HepG2 (cell line): Measurements from ENCODE around the gene PRRT1. TPM values are rescaled to one million over a fixed set of nuclear protein-coding genes. Genes with fewer than 3 reads are reported as not detected.
A peak's percentile ranks its signal among the peaks of the same experiment; 100 is the strongest.

Experiments
- ARHGAP35 ChIP-seq: sonication (generic); formaldehyde crosslinking; IDR thresholded peaks from 2 replicates; pipeline ENCODE4 v1.9.0; 2022; ENCODE audit warnings: mild to moderate bottlenecking, inconsistent platforms, moderate library complexity, missing genetic modification reagents, borderline replicate concordance
- DPF2 ChIP-seq: sonication (generic); formaldehyde crosslinking; IDR thresholded peaks from 2 replicates; pipeline ENCODE4 v1.4.0; 2020; ENCODE audit warnings: mild to moderate bottlenecking, low read depth, missing genetic modification reagents, borderline replicate concordance
- MATR3 ChIP-seq: sonication (generic); formaldehyde crosslinking; IDR thresholded peaks from 2 replicates; pipeline ENCODE4 v1.4.0; 2020; ENCODE audit warnings: missing genetic modification reagents
- MIER3 ChIP-seq: IDR thresholded peaks from 2 replicates; pipeline ENCODE4 v1.6.1; 2016; ENCODE audit warnings: missing compliant biosample characterization, borderline replicate concordance
- MIXL1 ChIP-seq: IDR thresholded peaks from 2 replicates; pipeline ENCODE4 v1.6.1; 2016
- NPAS2 ChIP-seq: sonication (generic); formaldehyde crosslinking; IDR thresholded peaks from 2 replicates; pipeline ENCODE4 v1.8.0; 2022; ENCODE audit warnings: mild to moderate bottlenecking, missing genetic modification reagents, borderline replicate concordance
- SOX6 ChIP-seq, 2 experiments: fragments of 450-650 bp in 1 of 2; sonication (generic) in 1 of 2; formaldehyde crosslinking in 1 of 2; IDR thresholded peaks; 2 replicates each; pipeline versions ENCODE4 v1.4.0 to v1.6.1; 2017 to 2020; ENCODE audit warnings: antibody characterized with exemption in 1 of 2, mild to moderate bottlenecking in 1 of 2, missing genetic modification reagents in 1 of 2
- ZBTB38 ChIP-seq: sonication (generic); formaldehyde crosslinking; IDR thresholded peaks from 2 replicates; pipeline ENCODE4 v1.5.1; 2020; ENCODE audit warnings: mild to moderate bottlenecking, missing genetic modification reagents
- ZNF333 ChIP-seq: sonication (generic); formaldehyde crosslinking; IDR thresholded peaks from 2 replicates; pipeline ENCODE4 v1.4.0; 2020; ENCODE audit warnings: mild to moderate bottlenecking, missing genetic modification reagents, borderline replicate concordance
- ZNF431 ChIP-seq: sonication (generic); formaldehyde crosslinking; IDR thresholded peaks from 2 replicates; pipeline ENCODE4 v1.9.0; 2022; ENCODE audit warnings: missing genetic modification reagents, low read depth, mild to moderate bottlenecking, borderline replicate concordance
- ZNF547 ChIP-seq: sonication (generic); formaldehyde crosslinking; IDR thresholded peaks from 2 replicates; pipeline ENCODE4 v1.5.1; 2020; ENCODE audit warnings: mild to moderate bottlenecking, missing genetic modification reagents
- ZNF660 ChIP-seq: sonication (generic); formaldehyde crosslinking; IDR thresholded peaks from 2 replicates; pipeline ENCODE4 v1.5.1; 2020; ENCODE audit warnings: mild to moderate bottlenecking, low read depth, missing genetic modification reagents, borderline replicate concordance
- ZNF746 ChIP-seq: sonication (generic); formaldehyde crosslinking; IDR thresholded peaks from 2 replicates; pipeline ENCODE4 v1.8.0; 2022; ENCODE audit warnings: mild to moderate bottlenecking, missing genetic modification reagents
- ZNF781 ChIP-seq: sonication (generic); formaldehyde crosslinking; IDR thresholded peaks from 2 replicates; pipeline ENCODE4 v1.5.1; 2020; ENCODE audit warnings: borderline replicate concordance, mild to moderate bottlenecking, missing genetic modification reagents; ENCODE audit errors: not compliant biosample characterization
- polyA plus RNA-seq, 8 experiments: library from polyadenylated mRNA; depleted of rRNA in 3 of 8; stranded (reverse) in 7 of 8; unstranded in 1 of 8; fragments of >200 nt; fragmentation: Illumina TruSeq in 4 of 8; extraction: Trizol in 4 of 8; gene quantifications; 2 replicates each; pipeline versions ENCODE4 v1.2.1 to v1.2.3, GENCODE V29; 2011 to 2016; ENCODE audit warnings: low read depth in 4 of 8, missing spikeins in 1 of 8, mixed read lengths in 1 of 8; ENCODE audit not compliant: insufficient read depth in 1 of 8
- total RNA-seq, 5 experiments: library from RNA; depleted of rRNA; stranded (reverse); fragments of >200 nt; fragmentation: Illumina TruSeq; extraction: Trizol; gene quantifications; 2 replicates each; pipeline ENCODE4 v1.2.3, GENCODE V29; 2016; ENCODE audit warnings: low read depth in 1 of 5
- TF ChIP-seq, protein P1 (sequence below): IDR thresholded peaks from 2 replicates; pipeline ENCODE4 v1.6.1; 2016
- TF ChIP-seq, protein P2 (sequence below): sonication (generic); formaldehyde crosslinking; IDR thresholded peaks from 2 replicates; pipeline ENCODE4 v1.4.0; 2020; ENCODE audit warnings: missing genetic modification reagents, mild to moderate bottlenecking, borderline replicate concordance
- TF ChIP-seq, protein P3 (sequence below): sonication (generic); formaldehyde crosslinking; IDR thresholded peaks from 2 replicates; pipeline ENCODE4 v1.4.0; 2020; ENCODE audit warnings: missing genetic modification reagents

PRRT1 gene
- total and polyA plus RNA-seq, 2 of the 13 experiments (the other 11 are each of a cell fraction or from before 2014, with no cell fraction given) = 0.64 to 1.4 TPM

DNA sequence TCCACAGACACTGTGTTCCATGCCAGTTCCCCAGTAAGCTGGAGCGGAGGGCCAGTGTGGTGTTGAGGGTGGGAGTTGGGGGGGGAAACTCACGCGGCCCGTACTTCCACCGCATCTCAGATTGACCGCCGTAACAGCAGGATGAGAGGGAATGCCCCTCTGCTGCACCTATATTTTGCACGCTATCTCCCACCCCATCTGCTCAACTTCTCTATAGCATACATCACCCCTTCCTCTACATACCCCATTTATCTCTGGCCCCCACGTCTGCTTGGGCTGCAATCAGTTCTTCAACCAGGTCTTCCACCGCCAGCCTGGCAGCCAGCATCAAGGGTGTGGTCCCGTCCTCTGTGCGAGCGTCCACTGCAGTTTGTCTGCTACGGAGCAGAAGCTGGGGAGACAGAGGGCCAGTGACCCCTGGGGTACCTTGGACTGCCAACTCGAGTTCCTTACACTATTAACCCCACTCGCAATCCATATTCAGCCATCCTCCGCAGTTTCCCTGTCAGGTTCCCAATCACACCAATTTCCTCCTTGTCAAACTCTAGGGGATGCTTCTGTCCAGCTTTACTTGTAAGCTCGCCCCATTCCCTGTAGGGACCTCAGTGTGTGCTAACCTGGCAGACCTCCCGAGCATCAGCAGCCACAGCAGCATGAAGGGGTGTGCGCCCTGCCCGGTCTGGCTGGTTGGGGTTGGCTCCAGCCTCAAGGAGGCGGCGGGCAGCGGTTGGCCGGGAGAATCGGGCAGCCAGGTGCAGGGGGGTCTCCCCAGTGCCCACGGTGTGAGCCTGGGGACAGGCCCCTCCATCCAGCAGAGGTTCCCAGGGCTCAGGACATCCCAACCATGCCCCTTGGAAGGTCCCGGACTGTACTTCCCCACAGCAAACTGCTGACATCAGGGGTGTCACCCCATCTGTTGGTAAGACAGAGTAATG, 45.2 kb upstream of the PRRT1 start (continued):
- TF ChIP-seq ZNF333 (CRISPR knock-in tag) (0 out of 2 replicates have a peak, but pooled peaks have one; percentile 9), MIER3 (CRISPR knock-in tag) (no peak), ZNF547 (CRISPR knock-in tag) (no peak), ZNF431 (CRISPR knock-in tag) (0 out of 2 replicates have a peak, but pooled peaks have one; percentile 14), DPF2 (CRISPR knock-in tag) (0 out of 2 replicates have a peak, but pooled peaks have one; percentile 13), MATR3 (CRISPR knock-in tag) (no peak), ARHGAP35 (no peak; the same call in 1 of the 2 replicates), ZNF660 (CRISPR knock-in tag) (peak; percentile 83; the same call in 1 of the 2 replicates), ZNF781 (CRISPR knock-in tag) (no peak), MIXL1 (CRISPR knock-in tag) (no peak), NPAS2 (CRISPR knock-in tag) (no peak), SOX6 (IDR thresholded peaks at IDR 0.05) (no peak), SOX6 (CRISPR knock-in tag; IDR thresholded peaks at IDR 0.05) (no peak), ZNF746 (0 out of 2 replicates have a peak, but pooled peaks have one; percentile 3), ZBTB38 (peak; percentile 97)
- TF ChIP-seq, protein P1, sequence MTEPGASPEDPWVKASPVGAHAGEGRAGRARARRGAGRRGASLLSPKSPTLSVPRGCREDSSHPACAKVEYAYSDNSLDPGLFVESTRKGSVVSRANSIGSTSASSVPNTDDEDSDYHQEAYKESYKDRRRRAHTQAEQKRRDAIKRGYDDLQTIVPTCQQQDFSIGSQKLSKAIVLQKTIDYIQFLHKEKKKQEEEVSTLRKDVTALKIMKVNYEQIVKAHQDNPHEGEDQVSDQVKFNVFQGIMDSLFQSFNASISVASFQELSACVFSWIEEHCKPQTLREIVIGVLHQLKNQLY (CRISPR knock-in tag) = no peak
- TF ChIP-seq, protein P2, sequence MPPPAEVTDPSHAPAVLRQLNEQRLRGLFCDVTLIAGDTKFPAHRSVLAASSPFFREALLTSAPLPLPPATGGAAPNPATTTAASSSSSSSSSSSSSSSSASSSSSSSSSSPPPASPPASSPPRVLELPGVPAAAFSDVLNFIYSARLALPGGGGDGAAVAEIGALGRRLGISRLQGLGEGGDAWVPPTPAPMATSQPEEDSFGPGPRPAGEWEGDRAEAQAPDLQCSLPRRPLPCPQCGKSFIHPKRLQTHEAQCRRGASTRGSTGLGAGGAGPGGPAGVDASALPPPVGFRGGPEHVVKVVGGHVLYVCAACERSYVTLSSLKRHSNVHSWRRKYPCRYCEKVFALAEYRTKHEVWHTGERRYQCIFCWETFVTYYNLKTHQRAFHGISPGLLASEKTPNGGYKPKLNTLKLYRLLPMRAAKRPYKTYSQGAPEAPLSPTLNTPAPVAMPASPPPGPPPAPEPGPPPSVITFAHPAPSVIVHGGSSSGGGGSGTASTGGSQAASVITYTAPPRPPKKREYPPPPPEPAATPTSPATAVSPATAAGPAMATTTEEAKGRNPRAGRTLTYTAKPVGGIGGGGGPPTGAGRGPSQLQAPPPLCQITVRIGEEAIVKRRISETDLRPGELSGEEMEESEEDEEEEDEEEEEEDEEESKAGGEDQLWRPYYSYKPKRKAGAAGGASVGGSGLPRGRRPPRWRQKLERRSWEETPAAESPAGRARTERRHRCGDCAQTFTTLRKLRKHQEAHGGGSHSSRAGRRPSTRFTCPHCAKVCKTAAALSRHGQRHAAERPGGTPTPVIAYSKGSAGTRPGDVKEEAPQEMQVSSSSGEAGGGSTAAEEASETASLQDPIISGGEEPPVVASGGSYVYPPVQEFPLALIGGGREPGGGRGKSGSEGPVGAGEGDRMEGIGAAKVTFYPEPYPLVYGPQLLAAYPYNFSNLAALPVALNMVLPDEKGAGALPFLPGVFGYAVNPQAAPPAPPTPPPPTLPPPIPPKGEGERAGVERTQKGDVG (CRISPR knock-in tag) = peak; percentile 32; the same call in 1 of the 2 replicates
- TF ChIP-seq, protein P3, sequence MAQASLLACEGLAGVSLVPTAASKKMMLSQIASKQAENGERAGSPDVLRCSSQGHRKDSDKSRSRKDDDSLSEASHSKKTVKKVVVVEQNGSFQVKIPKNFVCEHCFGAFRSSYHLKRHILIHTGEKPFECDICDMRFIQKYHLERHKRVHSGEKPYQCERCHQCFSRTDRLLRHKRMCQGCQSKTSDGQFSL (CRISPR knock-in tag) = peak; percentile 86
